GM21529 (cell line): ENCODE measurements around the gene SNX11.

Experiments used
- ATAC-seq: cut with Tn5 transposase; IDR thresholded peaks from one replicate; pipeline ENCODE4 v1.9.1; 2021; ENCODE audit not compliant: unreplicated experiment

Gene SNX11

GRCh38 chr17:48095611-48096010 lies 12.0 kb upstream of the SNX11 start:
- ATAC-seq = no peak

- ATAC-seq = no peak
Observed at GRCh38 chr17:48100160-48100559, 7.4 kb upstream of the SNX11 start.

- ATAC-seq = no peak
Observed at GRCh38 chr17:48100591-48101011, 7.0 kb upstream of the SNX11 start.

DNA sequence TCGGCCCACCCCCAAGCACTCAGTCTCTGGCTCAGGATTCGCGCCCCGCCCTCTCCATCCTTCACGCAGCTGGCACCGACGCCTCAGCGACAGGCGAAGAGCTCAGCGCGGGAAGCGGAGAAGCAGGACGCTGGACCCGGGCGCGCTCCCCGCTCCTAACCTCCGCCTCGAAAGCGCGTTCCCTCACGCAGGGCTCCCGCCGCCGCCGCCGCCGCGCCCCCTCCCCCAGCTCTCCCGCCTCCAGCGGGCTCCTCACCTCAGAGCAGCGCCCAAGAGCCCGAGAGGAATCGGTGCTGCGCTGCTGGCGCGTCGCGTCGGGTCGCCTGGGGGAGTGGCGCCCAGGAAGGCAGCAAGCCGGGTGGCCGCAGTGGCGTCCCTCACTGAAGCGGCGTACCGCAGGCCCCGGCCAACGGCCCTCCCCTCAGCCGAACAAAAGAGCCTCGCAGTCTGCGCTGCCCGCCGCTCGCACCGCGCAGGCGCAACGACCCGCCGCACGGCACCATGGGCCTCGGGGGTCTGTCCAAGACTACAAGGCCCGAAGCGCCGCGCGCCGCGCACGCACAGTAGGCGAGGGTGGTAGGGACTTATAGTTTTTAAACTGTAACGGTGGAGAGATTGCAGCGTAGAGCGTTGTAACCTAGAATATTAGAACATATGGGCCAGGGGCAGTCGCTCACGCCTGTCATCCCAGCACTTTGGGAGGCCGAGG lies 6.4 kb upstream of the SNX11 start, which contains the start of gene CBX1:
TSS of gene CBX1 (minus strand) at position 467 of the 709 bp plus-strand sequence. CDS start 24,474 bp downstream, outside the sequence.
- ATAC-seq = peak; percentile 82

GRCh38 chr17:48102043-48102750 lies 5.4 kb upstream of the SNX11 start:
- no peak for ATAC-seq

- no peak for ATAC-seq
Observed at GRCh38 chr17:48102798-48103715, 4.5 kb upstream of the SNX11 start.

DNA sequence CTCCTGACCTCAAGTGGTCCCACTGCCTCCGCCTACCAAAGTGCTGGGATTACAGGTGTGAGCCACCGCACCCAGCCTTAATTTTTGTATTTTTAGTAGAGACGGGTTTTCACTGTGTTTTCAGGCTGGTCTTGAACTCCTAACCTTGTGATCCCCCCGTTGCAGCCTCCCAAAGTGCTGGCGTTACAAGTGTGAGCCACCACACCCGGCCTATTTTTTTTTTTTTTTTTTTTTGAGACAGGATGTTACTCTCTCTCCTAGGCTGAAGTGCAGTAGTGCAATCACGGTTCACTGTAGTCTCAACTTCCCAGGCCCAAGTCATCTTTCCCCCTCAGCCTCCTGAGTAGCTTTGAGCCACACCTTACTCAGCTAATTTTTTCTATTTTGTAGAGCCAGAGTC lies 3.1 kb upstream of the SNX11 start:
- ATAC-seq = no peak

DNA sequence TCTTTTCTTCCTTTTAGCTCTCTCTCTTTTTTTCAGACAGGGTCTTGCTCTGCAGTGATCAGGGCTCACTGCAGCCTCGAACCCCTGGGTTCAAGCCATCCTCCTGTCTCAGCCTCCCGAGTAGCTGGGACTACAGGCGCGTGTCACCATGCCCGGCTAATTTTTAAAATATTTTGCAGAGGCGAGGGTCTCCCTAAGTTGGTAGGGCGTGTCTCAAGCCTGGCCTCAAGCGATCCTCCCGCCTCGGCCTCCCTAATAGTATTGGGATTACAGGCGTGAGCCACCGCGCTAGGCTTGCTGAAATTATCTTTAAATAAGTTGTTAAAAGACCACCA lies 797 bp upstream of the SNX11 start:
- ATAC-seq = no peak

- no peak for ATAC-seq
Observed at GRCh38 chr17:48110761-48111160, 3.2 kb downstream of the SNX11 start.

DNA sequence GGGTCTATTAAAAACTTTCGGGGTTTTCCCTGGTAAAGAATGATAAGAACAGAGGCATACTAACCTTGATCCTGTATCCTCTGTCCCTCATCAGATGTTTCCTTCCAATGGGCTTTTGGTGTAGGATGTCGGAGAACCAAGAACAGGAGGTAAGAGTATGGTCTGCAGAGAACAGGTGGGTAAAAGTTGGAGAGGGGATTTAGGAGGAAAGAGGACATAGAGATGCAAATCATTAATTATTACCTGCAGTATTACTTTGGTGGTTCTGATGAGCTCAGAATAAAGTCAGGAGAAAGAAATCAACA lies 4.3 kb downstream of the SNX11 start:
- no peak for ATAC-seq

- ATAC-seq = peak; percentile 45
Observed at GRCh38 chr17:48113201-48113676, 5.7 kb downstream of the SNX11 start.

DNA sequence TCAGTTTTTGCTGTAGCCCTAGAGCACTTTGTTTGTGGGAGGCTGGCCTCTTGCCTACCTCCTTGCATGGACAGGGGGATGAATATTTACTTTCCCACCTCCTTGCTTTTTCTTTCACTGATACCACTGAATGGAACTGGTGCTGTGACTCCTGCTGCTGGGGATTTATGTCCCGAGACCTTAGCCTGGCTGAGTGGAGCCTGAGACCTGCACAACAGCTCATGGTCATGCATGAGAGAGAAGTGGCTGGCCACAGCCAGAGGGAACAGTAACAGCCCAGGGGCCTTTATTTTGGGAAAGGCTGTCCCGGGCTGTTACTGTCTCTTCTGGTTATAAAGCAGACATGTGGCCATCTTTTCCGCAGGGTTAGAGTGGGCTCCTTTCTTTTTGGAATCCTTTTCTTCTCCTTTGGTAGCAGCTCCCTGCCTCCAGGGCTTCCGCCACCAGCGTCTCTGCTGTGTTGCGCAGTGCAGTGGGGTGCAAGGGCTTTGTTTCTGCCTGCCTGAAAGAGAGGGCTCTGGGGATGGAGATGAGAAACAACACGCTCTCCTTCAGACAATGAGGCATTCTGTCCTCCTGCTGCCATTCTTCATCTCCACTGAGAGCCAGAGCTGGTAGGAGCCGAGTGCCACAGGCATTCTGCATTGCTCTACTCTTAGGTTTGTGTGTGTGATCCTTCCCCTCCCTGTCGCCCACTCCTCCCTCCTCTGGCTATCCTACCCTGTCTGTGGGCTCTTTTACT lies 14.5 kb downstream of the SNX11 start:
- no peak for ATAC-seq

DNA sequence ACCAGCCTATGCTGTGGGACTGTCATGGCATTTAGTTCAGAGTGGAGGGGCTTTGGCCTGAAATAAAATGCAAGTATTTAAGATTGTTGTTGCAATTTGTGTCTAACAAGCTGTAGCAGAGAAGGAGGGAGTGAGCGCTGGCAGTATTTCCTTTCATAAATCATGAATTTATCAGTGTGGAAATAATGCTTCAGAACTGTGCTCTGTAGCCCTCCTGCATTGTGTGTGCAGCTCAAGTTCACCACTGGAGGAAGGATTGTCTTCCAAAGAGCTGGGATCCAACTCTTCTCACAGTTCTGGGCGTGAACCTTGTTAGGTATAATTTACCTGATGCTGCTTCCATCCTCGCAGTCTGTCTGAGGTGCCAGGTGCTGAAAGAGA lies 15.1 kb downstream of the SNX11 start:
- no peak for ATAC-seq

- ATAC-seq = no peak
Observed at GRCh38 chr17:48123111-48123510, 15.5 kb downstream of the SNX11 start.

GRCh38 chr17:48123776-48124388 lies 16.3 kb downstream of the SNX11 start:
- no peak for ATAC-seq

GRCh38 chr17:48125829-48126531 lies 18.4 kb downstream of the SNX11 start:
- ATAC-seq = no peak

DNA sequence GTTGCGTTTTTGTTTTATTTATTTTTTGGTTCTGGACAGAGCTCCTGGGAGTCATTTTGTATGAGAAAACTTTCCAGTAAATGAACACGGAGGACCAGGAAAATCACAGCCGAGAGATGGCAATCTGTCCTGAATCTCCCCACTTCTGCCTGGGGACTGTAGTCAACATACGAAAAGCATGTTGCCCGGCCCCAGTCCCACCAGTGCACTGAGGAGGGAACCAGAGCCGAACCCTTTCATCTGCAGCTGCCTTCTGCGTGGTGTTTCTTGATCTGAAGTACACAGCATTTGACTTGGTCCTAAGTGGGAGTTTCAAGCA lies 18.9 kb downstream of the SNX11 start:
- no peak for ATAC-seq

DNA sequence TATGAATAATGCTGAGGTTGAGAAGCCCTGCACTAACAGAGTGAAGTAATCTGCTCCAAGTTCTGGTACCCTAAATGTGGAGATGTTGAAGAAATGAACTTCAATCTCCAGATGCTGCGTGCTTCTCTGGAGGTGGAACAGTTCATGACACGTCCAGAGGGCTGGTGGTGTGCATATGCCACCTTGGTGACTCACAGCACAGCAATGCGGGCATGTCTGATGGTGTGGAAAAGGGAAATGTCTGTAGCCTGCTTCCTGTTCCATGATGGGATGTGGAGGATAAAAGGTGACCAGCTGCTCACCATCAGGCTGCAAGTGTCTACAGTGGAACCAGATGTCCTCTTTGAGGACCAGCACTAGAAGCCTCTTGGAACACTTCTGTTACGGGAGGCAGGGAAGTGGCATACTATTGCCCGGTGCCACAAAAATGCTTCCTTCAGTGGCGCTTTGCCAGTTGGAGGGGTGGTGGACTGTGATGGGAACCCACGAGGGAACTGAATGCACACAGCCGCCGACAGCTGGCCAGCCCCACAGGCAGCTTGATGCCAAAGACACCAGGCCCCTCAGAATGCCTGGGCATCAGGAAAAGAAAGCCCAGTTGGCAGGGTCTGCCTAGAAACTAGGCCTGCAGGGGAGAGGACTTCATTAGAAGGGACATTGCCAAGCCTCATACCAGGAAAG lies 19.9 kb downstream of the SNX11 start:
- no peak for ATAC-seq

DNA sequence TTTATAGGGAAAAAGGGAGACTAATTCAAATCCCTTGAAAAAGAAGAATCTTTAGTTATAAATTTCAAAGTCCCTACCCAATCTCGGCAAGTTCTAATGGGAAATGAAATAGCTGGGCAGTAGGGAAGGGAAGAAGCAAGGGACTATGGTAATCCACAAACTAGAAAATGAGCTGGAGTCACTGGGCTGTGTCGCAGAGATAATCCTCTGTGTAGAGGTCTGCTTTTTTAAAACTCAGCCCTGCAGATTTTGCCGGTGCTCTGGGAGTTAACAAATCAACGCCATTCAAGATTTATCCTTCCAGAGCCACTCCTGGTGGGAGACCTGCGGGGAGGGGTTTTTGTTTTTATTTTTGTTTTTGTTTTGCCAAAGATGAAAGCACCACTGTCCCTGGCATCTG lies 20.8 kb downstream of the SNX11 start:
- no peak for ATAC-seq

DNA sequence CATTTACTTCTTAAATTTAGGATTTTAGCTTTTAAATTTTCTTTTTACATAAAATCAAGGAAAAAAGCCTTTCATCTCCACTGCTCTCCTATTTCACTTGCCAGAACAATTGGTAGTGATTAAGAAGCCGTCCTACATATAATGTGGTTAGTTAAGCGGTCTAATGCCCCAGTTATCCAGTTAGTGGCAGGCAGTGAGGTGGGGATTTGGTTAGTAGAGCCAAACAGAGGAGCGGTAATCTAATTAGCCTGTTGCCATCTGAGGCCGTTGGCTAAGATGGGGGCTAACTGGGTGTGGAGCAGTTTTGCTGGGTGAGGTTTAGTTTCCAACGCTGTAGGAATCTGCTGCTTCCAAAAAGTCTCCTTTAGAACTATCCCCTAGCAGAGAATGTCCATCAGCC lies 22.4 kb downstream of the SNX11 start:
- ATAC-seq = no peak
